ENCODE results near the gene PADI3. TPM values are rescaled to one million over a fixed set of nuclear protein-coding genes. Genes with fewer than 3 reads are reported as not detected.

PADI3 gene
- total and polyA plus RNA-seq, 3 donors from 2014 or later = 0.63 to 1.2 (median 0.80) TPM

GRCh38 chr1:17258116-17258757 is 9.3 kb downstream of the PADI3 start:
- no peaks in the 10 kb centered on the region for H3K27me3 ChIP-seq
- intact Hi-C loops (cut with DNase I; ENCODE audit: low total_unique reads) = no loop called here
- H3K36me3 ChIP-seq (ENCODE audit: low read depth, missing control alignments) = no peaks in the 10 kb centered on the region
- H3K4me3 ChIP-seq = no peak overlapping the region
- TF ChIP-seq POLR2A (IDR thresholded peaks at IDR 0.05) (no peak), CTCF (IDR thresholded peaks at IDR 0.05) (no peak)
- H3K9me3 ChIP-seq = no peaks in the 10 kb centered on the region
- no peak overlapping the region for H3K27ac ChIP-seq
- 74 to 76% methylated on average over 5 to 9 of the region's 9 CpGs for WGBS, 2 donors
- no peak for DNase-seq
- no peaks in the 10 kb centered on the region for H3K4me1 ChIP-seq

DNA sequence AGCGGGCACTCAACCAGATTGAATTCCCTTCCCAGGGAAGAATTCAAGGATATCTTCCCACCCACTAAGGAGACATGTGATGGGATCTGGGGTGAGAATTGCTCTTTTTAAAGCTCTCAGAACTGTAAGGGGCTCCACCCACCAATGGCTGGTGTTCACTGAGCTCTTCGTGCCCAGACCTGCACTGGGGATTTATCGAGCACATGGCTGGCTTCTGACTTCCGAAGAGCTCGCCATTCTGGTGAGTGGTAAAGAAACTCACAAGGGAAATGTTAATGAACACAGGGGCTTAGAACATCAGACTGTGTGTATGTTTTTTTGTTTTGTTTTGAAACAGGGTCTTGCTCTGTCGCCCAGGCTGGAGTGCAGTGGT is 9.8 kb downstream of the PADI3 start:
- H3K27ac ChIP-seq = no peak overlapping the region
- no peak for TF ChIP-seq POLR2A (IDR thresholded peaks at IDR 0.05)
- no peak for TF ChIP-seq CTCF (IDR thresholded peaks at IDR 0.05)
- no peaks in the 10 kb centered on the region for H3K9me3 ChIP-seq
- no peaks in the 10 kb centered on the region for H3K4me1 ChIP-seq
- no peak overlapping the region for H3K4me3 ChIP-seq
- intact Hi-C loops (cut with DNase I; ENCODE audit: low total_unique reads) = no loop called here
- DNase-seq = no peak
- no peaks in the 10 kb centered on the region for H3K27me3 ChIP-seq
- whole genome bisulfite sequencing, 2 donors = 89 to 91% methylated on average over 6 of the region's 6 CpGs
- no peaks in the 10 kb centered on the region for H3K36me3 ChIP-seq (ENCODE audit: low read depth, missing control alignments)

DNA sequence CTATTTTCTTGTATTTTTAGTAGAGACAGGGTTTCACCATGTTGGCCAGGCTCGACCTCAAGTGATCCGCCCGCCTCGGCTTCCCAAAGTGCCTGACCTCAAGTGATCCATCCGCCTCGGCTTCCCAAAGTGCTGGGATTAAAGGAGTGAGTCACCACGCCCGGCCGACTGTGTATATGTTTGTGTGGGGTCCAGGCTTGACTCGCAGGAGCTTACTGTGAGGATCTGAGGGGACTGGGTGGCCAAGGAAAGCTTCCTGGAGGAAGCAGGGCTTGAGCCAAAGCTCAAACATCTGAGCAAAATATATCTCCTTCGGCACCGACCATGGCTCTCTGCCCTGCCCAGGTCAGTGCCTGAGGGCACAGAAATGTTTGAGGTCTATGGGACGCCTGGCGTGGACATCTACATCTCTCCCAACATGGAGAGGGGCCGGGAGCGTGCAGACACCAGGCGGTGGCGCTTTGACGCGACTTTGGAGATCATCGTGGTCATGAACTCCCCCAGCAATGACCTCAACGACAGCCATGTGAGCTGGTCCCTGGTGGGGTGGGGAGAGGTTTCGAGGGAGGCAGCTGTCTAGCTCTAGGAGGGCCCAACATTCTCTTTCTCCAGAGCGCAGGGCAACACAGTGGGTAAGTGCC is 10.5 kb downstream of the PADI3 start:
- Histone ChIP-seq H3K4me1 (no peaks in the 10 kb centered on the region), H3K4me3 (no peak overlapping the region), H3K9me3 (no peaks in the 10 kb centered on the region), H3K36me3 (ENCODE audit: low read depth, missing control alignments) (no peaks in the 10 kb centered on the region), H3K27me3 (no peaks in the 10 kb centered on the region), H3K27ac (no peak overlapping the region)
- intact Hi-C loops (cut with DNase I; ENCODE audit: low total_unique reads) = no loop called here
- TF ChIP-seq POLR2A (IDR thresholded peaks at IDR 0.05) = no peak
- TF ChIP-seq CTCF (IDR thresholded peaks at IDR 0.05) = no peak
- DNase-seq = no peak
- 85 to 90% methylated on average over 15 to 24 of the region's 24 CpGs for WGBS, 2 donors

DNA sequence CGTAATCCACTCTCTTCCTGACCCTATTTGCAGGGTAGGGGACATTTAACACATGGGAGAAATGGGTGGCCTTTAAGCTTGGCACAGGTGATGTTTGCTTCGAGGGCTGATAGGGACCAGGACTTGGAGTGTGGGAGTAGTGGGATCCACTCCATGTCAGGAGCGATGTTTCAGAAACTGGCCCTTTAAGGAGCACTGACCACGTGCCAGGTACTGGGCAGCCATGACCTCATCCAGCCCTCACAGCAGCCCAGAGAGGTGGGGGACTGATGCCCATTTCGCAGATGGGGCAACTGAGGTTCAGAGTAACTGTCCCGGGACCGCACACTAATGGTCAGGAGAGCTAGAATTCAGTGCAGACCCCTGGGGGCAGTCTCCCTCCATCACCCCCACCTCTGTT is 11.4 kb downstream of the PADI3 start:
- intact Hi-C loops (cut with DNase I; ENCODE audit: low total_unique reads) = no loop called here
- Histone ChIP-seq H3K27ac (no peak overlapping the region), H3K4me3 (no peak overlapping the region), H3K9me3 (no peaks in the 10 kb centered on the region), H3K36me3 (ENCODE audit: low read depth, missing control alignments) (no peaks in the 10 kb centered on the region), H3K27me3 (no peaks in the 10 kb centered on the region), H3K4me1 (no peaks in the 10 kb centered on the region)
- DNase-seq = no peak
- 71 to 78% methylated on average over 2 to 7 of the region's 7 CpGs for WGBS, 2 donors
- TF ChIP-seq CTCF (IDR thresholded peaks at IDR 0.05) (no peak), POLR2A (IDR thresholded peaks at IDR 0.05) (no peak)

GRCh38 chr1:17260738-17261137 is 11.8 kb downstream of the PADI3 start:
- TF ChIP-seq POLR2A (IDR thresholded peaks at IDR 0.05) (no peak), CTCF (IDR thresholded peaks at IDR 0.05) (no peak)
- WGBS, 2 donors = 77 to 87% methylated on average over 3 to 5 of the region's 5 CpGs
- no peaks in the 10 kb centered on the region for H3K36me3 ChIP-seq (ENCODE audit: low read depth, missing control alignments)
- H3K4me1 ChIP-seq = no peaks in the 10 kb centered on the region
- no peaks in the 10 kb centered on the region for H3K9me3 ChIP-seq
- H3K27ac ChIP-seq = no peak overlapping the region
- intact Hi-C loops (cut with DNase I; ENCODE audit: low total_unique reads) = no loop called here
- DNase-seq = no peak
- no peaks in the 10 kb centered on the region for H3K27me3 ChIP-seq
- H3K4me3 ChIP-seq = no peak overlapping the region
